GM19324 (cell line): ENCODE data around the gene DGKG.

ENCODE experiments used
- ATAC-seq: cut with Tn5 transposase; IDR thresholded peaks from one replicate; pipeline ENCODE4 v1.9.1; 2021; ENCODE audit warnings: mild to moderate bottlenecking, moderate library complexity; ENCODE audit not compliant: unreplicated experiment, low FRiP score

Gene DGKG

DNA sequence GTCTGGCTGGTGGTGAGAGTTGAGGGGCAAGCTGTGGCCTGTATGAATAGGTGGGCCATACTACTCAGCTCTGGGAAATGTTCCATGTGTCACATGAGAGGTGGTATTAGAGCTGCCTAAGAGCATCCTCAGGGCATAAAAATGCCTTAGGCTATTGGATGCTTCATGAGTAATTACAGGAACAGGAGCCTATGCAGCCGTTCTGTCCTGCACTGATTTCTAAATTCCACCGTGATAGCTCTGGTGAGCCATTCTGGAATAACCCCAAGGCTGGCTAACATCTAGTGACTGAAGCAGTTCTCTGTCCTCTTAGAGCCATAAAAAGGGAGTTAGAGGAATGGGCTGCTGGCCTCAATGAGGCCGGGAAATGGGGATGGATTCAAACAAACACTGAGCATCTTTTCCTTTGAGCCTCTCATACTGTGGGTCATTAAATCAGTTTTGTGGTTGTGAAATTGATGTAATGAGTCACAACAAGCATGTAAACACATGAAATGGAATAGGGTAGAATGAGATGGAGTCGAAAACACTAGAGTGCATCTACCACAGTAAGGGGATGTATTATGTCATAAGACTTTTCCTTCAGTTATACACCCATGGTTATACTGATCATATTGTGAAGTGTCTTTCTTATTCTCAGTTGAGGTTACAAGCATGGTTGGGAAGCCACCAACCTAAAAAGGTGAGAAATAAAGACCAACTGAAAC, 41.0 kb downstream of the DGKG start:
- no peak for ATAC-seq

DNA sequence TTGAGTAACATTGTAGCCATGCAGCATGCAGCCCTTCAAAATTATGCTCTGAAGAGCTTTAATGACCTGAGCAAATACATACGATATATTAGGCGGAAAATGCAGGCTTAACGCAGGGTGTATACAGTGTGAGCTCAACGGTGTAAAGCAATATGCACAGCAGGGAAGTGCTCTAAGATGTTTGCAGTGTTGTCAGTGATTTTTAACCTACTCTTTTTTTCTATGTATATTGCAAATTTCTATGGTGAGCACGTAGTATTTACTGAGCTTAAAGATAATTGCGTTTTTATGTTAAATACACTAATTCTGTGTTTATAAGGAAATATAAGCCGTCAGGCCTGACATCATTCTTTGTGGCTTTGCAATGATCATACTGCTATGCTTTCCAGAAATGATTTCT, 42.1 kb downstream of the DGKG start:
- no peak for ATAC-seq

DNA sequence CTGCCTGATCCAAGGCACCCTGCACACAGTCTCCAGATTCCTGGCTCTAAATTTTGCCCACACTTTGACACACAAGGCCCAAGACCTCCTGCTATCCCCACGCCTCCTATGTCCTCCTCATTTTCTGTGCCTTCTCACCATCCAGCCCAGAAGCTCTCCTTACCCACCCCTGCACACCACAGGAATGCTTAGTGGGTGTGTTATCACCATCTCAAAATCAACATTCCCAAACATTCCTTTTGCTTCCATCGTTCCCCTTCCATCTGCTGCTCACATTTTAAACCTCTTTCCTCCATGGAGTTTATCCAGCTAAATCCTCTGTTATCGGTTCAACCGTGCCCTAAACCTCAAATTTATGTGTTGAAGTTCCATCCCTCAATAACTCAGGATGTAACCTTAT, 43.9 kb downstream of the DGKG start:
- ATAC-seq, result no peak

DNA sequence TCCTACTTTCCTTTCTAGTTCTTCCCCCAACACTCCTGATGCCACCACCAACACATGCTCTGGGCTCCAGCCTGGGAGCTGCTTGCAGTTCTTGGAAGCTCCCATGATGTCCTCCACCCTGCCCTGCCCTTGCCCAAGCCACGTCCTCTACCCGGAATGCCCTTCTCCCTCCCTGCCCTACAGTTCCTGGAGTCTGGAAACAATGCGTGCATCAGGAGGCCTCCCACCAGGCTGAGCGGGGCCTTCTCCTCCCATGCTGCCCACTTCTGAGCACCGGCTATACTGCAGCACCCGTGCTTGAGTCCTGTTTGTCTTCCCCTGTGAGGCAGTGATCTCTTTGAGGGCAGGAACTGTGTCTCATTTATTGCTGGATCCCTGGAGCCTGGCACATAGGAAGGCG, 44.6 kb downstream of the DGKG start:
- no peak for ATAC-seq

DNA sequence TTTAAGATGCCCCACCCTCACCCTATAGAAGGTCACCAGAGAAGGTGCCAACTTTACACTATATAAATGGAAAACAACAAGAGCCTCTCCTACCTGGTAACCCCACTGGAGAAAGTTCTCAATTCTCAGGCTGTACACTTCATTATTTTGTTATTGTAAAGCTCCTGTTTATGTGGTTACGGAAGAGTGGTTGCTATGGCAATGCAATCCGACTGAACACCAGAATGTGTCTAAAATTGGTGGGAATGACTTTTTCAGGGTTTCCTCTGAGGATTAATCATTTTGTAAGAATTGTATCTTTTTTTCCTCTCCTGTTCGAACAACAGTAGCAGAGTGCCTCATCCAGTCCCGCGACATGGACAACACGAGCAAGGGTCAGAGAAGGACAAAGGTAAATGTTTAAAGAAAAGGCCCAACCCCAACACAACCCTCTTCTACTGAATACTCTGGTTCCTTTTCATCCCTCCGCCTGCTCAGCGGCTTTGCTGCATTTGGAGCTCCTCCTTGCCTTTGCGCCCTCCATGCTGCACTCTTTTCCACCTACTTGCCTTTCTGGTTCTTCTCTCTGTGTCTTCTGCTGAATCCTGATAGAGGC, 45.3 kb downstream of the DGKG start:
- ATAC-seq, result no peak

DNA sequence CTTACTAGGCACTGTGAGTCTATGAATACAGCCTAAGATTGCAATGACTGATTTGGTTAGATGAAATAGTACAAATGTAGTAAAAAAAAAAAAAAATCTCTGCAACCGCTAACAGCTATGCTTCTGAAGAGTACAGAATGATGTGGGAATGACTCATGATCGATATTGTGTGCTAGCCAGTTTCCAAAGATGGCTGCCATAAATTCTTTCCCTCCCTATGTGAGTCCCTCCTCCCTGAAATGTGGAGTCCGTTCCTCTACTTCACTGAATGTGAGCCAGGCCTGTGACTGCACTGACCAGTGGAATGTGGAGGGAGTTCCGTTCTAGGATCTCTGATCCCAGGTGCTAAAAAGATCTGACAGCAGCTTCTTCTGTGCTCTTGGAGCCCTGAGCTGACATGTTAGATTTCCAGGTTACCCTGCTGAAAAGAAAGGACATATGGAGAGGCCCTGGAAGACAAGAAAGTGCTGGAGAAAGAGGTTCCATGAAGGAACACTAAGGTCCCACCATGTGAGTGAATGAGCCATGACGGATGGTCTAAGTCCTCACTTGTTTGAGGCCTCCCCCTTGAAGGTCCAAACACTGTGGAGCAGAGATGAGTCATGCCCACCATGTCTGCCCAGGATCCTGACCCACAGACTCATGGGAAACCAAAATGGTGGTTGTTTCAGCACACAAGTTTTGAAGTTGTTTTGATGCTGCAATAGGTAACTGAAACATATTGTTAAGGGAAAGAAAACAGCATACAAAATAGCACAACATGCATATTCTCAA, 46.3 kb downstream of the DGKG start:
- no peak for ATAC-seq

DNA sequence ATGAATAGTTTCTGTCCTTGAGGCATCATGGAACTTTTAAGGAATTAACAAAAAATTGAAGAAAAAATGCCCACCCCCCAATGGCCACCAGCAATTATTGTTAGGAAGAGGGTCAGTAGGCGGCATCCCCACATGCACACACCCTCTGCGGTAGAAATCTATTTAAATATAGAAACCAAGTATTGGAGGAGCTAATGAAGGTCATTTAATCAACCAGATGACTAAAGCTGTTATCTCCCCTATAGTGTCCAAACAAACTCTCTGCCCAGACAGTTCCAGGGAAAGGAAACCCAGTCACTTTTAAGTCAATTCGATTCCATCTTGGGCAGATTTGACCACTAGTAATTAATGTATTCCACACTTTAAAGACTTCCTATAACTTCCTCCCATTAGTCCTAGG, 47.1 kb downstream of the DGKG start:
- ATAC-seq, result no peak

DNA sequence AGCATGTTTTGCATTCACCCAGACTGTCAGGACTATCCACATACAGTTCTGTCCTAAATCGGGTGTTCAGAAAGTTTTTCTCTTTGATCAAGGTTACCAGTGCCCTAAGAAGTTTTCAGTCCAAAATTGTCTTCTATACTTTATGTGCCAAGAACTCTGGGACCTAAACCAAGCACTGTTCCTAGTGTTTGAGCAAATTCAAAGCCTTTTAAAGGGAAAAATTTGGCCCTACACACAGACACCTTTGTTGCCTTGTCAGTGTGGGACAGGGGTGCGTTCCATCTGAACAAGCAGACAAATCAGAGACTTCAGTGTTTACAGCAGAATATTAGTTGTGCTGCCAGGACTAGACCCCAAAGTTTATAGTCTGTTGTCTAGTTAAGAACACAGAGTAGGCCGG, 50.6 kb downstream of the DGKG start:
- ATAC-seq, result no peak

DNA sequence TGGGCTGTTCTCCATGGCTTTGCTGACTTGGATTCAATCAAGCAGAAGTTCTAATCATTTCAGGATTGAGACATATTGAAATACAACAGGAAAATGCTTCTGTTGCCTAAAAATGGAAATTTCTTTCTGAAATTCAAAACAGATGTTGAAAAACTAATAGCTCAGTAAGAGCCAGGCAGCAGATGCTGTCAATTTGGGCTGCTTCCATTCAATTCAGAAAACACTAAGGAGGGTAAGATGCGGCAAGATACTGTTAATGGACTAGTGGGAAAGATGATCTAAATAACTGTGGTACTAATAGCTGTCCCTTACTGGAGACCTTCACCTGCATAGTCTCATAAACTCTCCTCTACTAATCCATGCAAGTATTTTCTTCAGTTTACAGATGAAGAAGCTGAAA, 53.5 kb downstream of the DGKG start:
- no peak for ATAC-seq

DNA sequence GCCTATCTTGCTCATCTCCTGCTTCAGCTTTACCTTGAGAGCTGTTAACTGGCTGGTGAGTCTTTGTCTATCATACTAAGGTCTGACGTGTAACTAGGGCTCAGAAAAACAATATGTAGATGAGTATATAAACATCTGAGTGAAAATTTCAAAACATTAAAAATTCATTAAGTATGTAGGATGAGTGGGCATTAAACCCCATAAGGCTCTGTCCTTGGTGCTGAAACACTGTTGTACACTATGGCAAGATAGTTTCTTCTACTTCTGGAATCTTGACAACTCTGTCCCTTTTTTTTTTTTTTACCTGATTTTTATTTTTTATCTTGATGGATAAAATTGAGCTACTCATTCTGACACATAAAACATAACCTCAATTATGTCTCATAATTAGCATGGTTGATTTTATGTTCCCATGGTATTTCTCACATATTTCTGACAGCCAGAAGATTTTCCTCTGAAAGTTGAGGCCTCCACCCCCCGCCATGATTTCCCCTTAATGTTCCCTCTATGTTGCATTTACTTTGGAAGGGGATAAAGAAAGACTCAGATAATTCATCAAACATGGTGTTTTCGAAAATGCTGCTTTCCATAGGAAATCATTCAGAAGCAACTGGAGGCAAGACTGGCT, 54.3 kb downstream of the DGKG start:
- no peak for ATAC-seq

DNA sequence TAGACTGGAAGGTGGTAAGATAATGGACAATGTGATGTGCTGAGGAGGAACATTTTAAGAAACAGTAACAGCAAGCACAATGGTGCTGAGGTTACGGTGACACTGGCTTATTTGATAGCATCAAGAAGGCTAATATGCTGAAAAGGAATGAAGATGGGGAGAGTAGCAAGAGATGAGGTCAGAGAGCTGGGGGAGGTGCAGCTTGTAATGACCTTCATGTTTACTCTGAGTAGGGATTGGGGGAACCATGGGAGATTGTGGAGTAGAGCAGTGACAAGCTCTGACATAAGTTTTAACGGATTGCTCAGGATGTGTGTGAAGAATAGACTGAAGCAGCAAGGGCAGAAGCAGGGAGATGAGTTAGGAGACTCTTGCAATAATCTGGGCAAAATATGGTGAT, 56.7 kb downstream of the DGKG start:
- no peak for ATAC-seq

DNA sequence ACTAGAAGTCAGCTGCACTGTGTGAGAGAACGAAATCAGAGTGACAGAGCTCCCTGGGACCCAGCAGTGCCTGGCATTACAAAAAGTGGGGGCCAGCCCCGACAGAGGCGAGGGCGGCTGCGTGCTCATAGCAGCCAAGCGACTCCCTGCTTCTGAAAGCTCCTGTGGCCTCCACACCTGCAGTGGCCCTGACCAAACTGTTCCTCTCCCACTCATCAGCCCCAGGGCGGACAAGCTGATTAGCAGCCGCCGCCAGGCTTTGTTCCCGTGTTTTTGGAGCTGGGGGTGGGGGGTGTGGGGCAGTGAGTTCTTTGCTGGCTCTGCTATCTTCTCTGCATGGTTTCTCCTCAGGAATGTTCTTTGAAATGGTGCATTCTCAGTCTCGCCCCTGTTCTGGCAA, 58.1 kb downstream of the DGKG start:
- ATAC-seq, result no peak

DNA sequence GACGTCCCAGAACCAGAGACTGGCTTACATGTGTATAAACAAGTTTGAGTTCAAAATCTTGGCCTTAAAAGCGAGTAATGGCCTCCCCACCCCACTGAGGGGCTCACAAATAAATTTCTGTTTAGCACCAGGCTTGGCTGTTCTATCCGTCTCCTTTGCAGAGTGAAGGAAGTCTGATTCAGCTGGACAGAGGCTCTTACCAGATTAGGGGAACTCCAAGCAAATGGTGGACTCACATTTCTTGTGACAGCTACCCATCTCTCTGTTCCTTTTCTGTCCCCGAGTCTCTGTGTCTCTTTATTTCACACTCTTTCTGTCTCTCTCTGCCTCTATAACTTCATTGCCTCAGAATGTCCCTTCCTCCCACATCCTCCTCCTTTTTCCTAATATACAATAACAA, 62.7 kb downstream of the DGKG start:
- ATAC-seq, result no peak

DNA sequence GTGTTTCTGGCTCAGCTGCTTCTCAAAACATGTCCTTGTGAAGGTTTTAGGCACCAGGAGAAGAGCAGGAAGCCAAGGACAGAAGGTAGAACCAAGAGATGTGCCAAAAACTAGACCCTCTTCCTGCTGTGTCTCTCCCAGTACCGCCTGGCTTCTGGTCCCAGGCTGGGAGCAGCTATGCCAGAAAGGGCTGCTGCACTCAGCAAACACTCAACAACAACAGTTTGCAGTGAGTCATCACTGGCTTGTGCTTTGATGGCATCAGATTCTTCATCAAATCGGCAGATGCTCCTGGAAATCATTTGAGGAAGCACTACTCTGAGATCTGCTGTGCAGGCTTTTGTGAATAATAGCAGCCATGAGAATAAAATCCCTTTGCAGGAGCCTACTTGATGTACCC, 63.2 kb downstream of the DGKG start:
- no peak for ATAC-seq

DNA sequence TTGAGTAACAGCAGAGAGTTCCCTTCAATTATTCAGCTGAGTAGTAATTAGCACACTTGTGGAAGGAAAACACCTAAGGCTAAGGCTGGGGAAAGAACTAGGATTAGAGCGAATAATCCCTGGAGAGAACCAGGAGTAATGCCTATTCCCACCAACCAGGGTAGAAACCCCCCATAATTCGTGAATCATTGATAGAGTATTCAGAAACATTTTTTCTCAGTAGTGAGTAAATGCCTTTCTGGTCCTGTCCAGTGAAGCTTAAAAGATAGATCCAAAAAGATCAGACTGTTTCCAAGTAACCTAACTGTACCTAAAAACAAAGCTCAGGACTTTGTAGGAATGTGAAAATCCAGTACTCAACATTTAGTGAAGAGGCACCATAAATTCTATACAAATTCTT, 71.2 kb downstream of the DGKG start:
- ATAC-seq, result no peak

DNA sequence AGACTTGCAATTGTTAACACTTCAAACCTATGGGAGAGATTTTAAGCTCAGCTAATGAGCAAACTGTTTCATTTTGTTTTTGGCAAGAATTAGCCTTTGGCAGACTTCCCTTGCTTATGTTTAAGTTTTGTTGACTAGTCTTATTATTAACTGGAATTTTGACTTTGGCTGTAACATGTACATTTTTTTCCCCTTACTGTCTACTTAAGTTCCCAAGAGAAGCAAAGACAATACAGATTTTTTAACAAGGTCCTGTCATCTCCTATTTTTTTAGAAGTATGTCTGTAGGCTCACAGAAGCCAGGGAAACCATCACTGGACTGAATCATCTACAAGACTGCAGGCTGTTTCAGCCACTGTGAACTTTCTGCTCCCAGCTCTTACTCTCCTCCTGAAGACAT, 74.3 kb downstream of the DGKG start:
- no peak for ATAC-seq

DNA sequence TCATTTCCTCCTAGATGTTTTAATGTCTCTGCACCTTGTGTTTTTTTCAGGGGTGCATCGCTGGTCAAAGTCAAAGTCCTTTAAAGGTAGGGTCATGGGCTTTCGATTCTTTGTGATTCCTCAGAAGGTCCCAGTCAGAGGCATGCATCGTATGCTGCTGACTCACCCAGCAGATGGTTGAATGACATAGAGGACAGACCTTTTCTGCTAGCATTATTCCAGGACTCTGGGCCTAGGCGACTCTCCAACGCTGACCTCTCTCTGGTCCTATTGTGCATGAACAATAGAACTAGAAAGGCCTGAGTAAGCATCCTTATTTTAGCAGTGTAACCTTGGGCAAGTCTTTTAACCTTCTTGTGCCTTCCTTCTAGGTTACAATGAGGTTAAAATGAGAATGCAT, 75.9 kb downstream of the DGKG start:
- no peak for ATAC-seq

DNA sequence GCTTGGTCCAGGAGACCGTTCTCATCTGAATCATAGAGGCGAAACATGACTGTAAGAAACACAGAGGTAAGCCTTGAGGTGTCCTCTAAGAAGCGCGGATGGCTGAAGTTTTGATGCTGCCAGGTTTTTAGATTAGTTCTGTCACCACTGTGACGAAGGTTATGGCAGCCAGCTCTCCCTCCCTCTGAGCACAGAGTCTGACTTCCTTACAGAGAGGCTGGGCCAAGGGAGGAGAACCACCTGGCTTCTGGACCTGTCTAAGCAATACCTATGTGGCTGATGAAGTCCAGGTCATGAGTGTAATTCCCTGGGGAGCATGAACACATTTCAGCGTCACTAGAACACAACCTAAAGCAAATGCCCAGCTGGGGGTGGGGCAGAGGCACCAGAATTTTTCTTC, 77.4 kb downstream of the DGKG start:
- ATAC-seq, result no peak

DNA sequence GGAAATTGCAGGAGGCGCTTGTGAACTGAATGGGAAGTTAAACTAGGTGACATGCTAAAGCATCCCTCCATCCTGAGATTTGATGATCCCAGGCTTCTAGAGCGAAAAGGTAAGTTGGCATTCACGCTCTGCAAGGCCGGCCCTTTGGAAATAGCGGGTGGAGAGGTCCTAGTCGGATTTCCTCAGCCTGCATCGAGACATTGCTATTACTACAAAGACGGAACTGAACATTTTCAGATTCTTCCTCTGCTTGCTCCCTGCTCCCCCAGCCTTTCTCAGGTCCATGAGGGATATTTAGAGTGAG, 77.7 kb downstream of the DGKG start:
- ATAC-seq, result no peak

DNA sequence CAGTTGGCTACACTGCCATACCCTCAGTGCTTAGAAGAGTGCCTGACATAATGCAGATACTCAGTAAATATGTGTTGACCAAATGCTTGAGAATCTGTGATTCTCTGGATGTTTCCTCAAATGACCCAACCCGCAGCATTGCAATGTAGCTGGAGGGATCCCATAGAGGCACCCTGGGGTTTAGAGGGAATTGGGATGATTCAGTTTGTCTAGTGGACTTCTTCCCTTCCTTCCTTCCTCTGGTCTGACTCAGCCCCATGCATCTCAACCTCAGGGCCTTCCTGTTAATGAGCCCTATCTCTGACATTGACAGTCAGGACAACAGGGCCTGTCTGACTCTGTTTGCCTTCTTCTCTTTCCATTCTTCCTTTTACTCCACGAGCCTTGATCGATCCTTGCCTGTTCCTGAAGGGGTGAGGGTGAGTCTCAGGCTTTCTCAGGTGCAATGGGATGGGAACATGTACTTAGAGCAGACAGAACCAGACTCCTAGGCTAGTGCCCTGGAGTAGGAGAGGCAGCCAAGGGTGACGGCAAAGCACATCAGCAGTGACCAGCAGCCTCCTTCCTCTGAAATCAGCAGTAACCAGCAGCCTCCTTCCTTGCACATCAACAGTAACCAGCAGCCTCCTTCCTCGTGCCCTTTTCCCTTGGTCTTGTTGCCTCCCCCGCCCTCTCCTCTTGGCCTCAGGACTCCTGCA, 78.2 kb downstream of the DGKG start:
- no peak for ATAC-seq

DNA sequence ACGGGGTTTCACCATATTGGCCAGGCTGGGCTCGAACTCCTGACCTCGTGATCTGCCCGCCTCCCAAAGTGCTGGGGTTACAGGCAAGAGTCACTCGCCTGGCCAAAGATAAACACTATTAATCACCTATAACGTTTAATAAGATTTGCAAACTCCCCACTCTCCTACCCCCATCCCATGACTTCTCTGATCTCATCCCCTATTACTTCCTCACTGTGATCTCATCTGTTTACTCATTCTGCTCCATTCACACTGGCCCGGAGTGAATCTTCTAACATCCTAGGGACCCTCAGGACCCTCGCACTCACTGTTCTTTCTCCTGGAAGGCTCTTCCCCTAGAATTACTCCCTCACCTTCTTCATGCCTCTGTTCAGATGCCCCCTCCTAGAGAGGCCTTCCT, 78.9 kb downstream of the DGKG start:
- ATAC-seq, result no peak
